AML-193 (cell line): ENCODE data around the gene ASPN.
"Not testable (repeated sequence)": the region's sequence is repeated elsewhere in the genome, so short reads cannot be mapped to it uniquely, and the experiment has no call there.

ENCODE experiments used
- DNase-seq, 2 experiments: peaks; one replicate each; lab custom pipeline; 2025; lab: John Stamatoyannopoulos, UW

Gene ASPN

DNA sequence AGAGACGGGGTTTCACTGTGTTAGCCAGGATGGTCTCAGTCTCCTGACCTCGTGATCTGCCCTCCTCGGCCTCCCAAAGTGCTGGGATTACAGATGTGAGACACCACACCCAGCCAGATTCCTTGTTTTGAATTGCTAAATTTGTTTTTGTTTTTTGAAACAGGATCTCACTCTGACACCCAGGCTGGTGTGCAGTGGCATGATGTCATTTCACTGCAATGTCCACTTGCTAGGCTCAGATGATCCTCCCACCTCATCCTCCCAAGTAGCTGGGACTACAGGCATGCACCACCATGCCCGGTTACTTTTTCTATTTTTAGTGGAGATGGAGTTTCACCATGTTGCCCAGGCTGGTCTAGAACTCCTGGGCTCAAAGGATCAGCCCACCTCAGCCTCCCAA lies 71.1 kb downstream of the ASPN start:
- not testable (repeated sequence) for DNase-seq

DNA sequence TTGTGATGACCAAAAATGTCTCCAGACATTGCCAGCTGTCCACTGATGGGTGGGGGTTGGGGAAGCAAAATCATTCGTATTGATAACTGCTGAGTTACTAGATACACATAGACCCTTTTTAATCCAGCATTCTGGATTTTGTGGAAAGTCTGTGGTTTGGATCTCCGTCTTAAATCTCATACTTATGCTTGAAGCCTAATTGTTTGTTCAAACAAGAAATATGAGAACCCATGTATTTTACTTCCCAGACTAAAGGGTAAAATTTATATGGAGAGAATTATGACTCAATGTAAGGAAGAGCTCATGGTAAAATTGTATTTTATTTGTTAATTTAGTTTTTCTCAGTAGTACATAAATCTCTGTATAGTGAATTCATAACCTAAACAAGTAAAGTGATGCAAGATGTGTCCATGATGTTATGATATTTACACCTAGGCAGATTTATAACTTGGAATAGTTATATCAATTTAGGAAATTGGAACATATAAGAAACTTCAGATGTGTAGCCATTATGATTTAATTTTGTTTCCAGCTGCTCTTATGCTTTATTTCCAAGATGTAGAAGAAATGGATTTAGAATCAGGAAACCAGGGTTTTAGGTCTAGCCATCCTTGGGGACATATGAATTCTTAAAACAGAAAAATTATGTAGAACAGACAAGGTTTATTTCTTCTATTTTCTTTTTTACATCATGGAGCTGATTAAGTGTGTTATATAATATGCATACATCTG lies 73.4 kb downstream of the ASPN start:
- no peak for DNase-seq

DNA sequence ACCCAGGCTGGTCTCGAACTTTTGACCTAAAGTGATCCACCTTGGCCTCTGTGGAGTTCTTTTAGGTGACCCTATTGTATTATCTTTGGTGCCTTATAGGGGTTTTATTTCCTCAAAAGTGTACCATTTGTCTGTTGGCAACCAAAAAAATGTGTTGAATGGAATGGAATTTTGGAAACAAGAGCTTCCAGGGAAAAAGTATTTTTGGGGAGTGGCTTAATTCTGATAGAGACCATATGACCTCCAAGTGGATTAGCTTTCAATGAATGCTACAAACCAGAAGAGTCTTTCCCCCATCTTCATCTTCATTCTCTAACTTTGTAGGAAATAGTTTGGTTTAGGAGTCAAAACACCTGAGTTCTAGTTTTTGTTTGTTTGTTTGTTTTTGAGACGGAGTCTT lies 74.5 kb downstream of the ASPN start:
- no peak for DNase-seq

DNA sequence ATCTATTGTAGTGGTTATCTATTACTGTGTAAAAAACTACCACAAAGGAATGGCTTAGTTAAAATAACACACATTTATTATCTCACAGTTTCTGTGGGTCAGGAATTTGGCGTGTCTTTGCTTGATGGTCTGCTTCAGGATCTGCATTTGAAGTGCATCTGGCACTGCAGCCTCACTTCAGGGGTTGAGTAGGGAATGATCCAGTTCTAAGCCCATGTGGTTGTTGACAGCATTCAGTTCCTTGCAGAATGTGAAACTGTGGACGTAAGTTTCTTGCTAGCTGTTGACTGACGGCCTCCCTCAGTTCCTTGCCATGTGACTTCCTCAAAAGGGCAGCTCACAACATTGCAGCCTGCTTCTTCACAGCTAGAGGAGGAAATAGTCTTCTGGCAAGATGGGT lies 75.8 kb downstream of the ASPN start:
- DNase-seq = peak; percentile 64 to 86
